Fibroblast of mammary gland (primary cell): ENCODE data around the gene MOCS3.
A peak's percentile ranks its signal among the peaks of the same experiment; 100 is the strongest.
"Not testable (repeated sequence)": the region's sequence is repeated elsewhere in the genome, so short reads cannot be mapped to it uniquely, and the experiment has no call there.

Source experiments
- DNase-seq: peaks from one replicate; pipeline ENCODE4 v3.0.0-alpha.2; 2010; ENCODE audit warnings: low read depth
- H3K4me3 ChIP-seq: 2 replicates; pipeline ENCODE4 v1.5.1; 2011; ENCODE audit warnings: low read depth, mild to moderate bottlenecking, low read length, moderate library complexity; ENCODE audit not compliant: control insufficient read depth
- TF ChIP-seq, protein P1 (sequence below): conservative IDR thresholded peaks from 2 replicates; pipeline ENCODE4 v1.5.1; 2011; ENCODE audit warnings: low read depth, low read length, inconsistent platforms; ENCODE audit not compliant: control insufficient read depth, insufficient read depth

Gene MOCS3

GRCh38 chr20:50968289-50968688 is 9.7 kb downstream of the MOCS3 start:
- no peak overlapping the region for H3K4me3 ChIP-seq
- TF ChIP-seq, protein P1, sequence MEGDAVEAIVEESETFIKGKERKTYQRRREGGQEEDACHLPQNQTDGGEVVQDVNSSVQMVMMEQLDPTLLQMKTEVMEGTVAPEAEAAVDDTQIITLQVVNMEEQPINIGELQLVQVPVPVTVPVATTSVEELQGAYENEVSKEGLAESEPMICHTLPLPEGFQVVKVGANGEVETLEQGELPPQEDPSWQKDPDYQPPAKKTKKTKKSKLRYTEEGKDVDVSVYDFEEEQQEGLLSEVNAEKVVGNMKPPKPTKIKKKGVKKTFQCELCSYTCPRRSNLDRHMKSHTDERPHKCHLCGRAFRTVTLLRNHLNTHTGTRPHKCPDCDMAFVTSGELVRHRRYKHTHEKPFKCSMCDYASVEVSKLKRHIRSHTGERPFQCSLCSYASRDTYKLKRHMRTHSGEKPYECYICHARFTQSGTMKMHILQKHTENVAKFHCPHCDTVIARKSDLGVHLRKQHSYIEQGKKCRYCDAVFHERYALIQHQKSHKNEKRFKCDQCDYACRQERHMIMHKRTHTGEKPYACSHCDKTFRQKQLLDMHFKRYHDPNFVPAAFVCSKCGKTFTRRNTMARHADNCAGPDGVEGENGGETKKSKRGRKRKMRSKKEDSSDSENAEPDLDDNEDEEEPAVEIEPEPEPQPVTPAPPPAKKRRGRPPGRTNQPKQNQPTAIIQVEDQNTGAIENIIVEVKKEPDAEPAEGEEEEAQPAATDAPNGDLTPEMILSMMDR = no peak
- no peak for DNase-seq

GRCh38 chr20:50969435-50969834 is 10.8 kb downstream of the MOCS3 start:
- no peak for DNase-seq
- TF ChIP-seq, protein P1 = no peak
- no peak overlapping the region for H3K4me3 ChIP-seq

GRCh38 chr20:50969912-50970311 is 11.3 kb downstream of the MOCS3 start:
- H3K4me3 ChIP-seq = no peak overlapping the region
- no peak for DNase-seq

GRCh38 chr20:50975701-50976330 is 17.2 kb downstream of the MOCS3 start:
- TF ChIP-seq, protein P1 = no peak
- no peak overlapping the region for H3K4me3 ChIP-seq
- DNase-seq = no peak

More at GRCh38 chr20:50969912-50970311, 11.3 kb downstream of the MOCS3 start:
- TF ChIP-seq, protein P1 = no peak

GRCh38 chr20:50977066-50978021 is 18.7 kb downstream of the MOCS3 start:
- DNase-seq = no peak
- TF ChIP-seq, protein P1 = no peak
- H3K4me3 ChIP-seq = no peak overlapping the region

GRCh38 chr20:50978533-50978932 is 19.9 kb downstream of the MOCS3 start:
- not testable (repeated sequence) for H3K4me3 ChIP-seq, DNase-seq

DNA sequence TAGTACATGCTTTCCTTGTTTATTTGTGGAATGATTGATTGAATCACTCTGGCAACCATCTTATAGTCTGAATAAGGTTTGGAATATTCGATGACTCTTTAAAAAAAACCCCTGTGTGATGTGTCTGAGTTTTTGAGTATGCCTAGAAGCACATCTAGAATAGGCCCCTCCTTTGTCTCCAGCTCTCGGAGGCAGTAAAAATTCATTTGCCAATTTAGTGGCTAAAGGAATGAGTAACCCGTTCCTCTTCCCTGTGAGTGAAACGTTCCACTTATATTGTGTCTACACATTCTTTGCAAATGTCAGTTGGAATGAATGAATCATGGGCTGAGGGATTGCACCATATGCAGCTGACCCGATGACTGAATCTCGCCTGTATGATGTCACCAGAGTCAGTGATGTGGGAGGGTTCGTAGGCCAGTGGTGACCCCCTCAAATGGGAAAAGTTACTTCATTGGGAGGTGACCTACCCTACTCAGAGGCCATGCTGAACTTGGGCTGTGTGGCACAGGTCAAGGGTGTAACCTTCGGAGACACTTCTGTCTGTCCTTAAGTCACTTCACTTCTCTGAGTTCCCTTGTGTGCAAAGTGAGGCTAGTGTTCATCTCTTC is 21.6 kb downstream of the MOCS3 start:
- DNase-seq = peak; percentile 99
- no peak overlapping the region for H3K4me3 ChIP-seq
- TF ChIP-seq, protein P1 = no peak
